HepG2 (cell line): Measurements from ENCODE around the gene ACTR6. TPM values are rescaled to one million over a fixed set of nuclear protein-coding genes. Genes with fewer than 3 reads are reported as not detected.

Experiments used
- ATAC-seq: fragments of 200-7000 bp; cut with Tn5 transposase; 3 replicates; pipeline ENCODE4 v1.9.1; 2020; ENCODE audit warnings: mild to moderate bottlenecking, moderate library complexity
- BruUV-seq: library from RNA; stranded (reverse); fragments of 400-500 nt; replicated peaks from 2 replicates; lab custom pipeline; 2021; lab: Mats Ljungman, UMichigan
- CTCF ChIA-PET: fragments of 300-600 bp; formaldehyde crosslinking; extraction: SDS; loops from one replicate; lab custom pipeline; 2021; ENCODE audit warnings: low total read pairs, inconsistent platforms, low intra/inter-chr PET ratio; lab: Yijun Ruan, JAX
- POLR2A ChIA-PET: fragments of 350-600 bp; sonication (Branson Sonifier 250); formaldehyde crosslinking; loops from one replicate; lab custom pipeline; 2020; ENCODE audit warnings: antibody characterized with exemption, inconsistent platforms; lab: Yijun Ruan, JAX
- DNase-seq: peaks from one replicate; pipeline ENCODE4 v3.0.0-alpha.2; 2015; ENCODE audit warnings: low spot score
- FAIRE-seq: peaks from 3 replicates; lab custom pipeline; 2011; peaks lifted over from hg19 to GRCh38; lab: Jason Lieb, UNC
- H2AFZ ChIP-seq: one replicate; pipeline ENCODE4 v1.6.1; 2011; ENCODE audit warnings: low read length, inconsistent platforms
- H3K27ac ChIP-seq: fragments of 300-600 bp; 3 replicates; pipeline ENCODE4 v1.8.0; 2011; ENCODE audit warnings: mixed run types, mild to moderate bottlenecking, mixed read lengths, low read length, inconsistent platforms; ENCODE audit not compliant: insufficient read depth; ENCODE audit errors: extremely low read length
- H3K27me3 ChIP-seq, 2 experiments: fragments of 200-600 bp in 1 of 2; 2 replicates in 1 of 2; 3 replicates in 1 of 2; pipeline versions ENCODE4 v1.6.0 to v1.8.0; 2011; ENCODE audit warnings: low read length in 2 of 2, mild to moderate bottlenecking in 2 of 2, moderate library complexity in 2 of 2, inconsistent platforms in 1 of 2; ENCODE audit not compliant: insufficient read depth in 2 of 2, control insufficient read depth in 1 of 2
- H3K36me3 ChIP-seq, 2 experiments: fragments of 200-600 bp in 1 of 2; replicated peaks in 1 of 2; 2 replicates in 1 of 2; 3 replicates in 1 of 2; pipeline versions ENCODE4 v1.5.1 to v1.8.0; 2011; ENCODE audit warnings: low read length in 2 of 2, inconsistent platforms in 1 of 2; ENCODE audit not compliant: insufficient read depth in 2 of 2, control insufficient read depth in 1 of 2
- H3K4me1 ChIP-seq: 2 replicates; pipeline ENCODE4 v1.5.1; 2012; ENCODE audit warnings: low read length, inconsistent platforms; ENCODE audit not compliant: insufficient read depth
- H3K4me2 ChIP-seq: 2 replicates; pipeline ENCODE4 v1.6.0; 2011; ENCODE audit warnings: low read depth, low read length, inconsistent platforms
- H3K4me3 ChIP-seq, 3 experiments: fragments of 200-600 bp in 1 of 3; sonication (generic), shearing (Covaris generic) in 1 of 3; replicated peaks in 1 of 3; 2 replicates each; pipeline ENCODE4 v1.5.1; 2011 to 2016; ENCODE audit warnings: low read length in 3 of 3, inconsistent platforms in 2 of 3, low read depth in 2 of 3, mild to moderate bottlenecking in 2 of 3, control low read depth in 1 of 3, mixed read lengths in 1 of 3; ENCODE audit not compliant: insufficient read depth in 1 of 3
- H3K79me2 ChIP-seq: one replicate; pipeline ENCODE4 v1.6.1; 2011; ENCODE audit warnings: low read length, inconsistent platforms; ENCODE audit not compliant: insufficient read depth
- H3K9ac ChIP-seq: 2 replicates; pipeline ENCODE4 v1.6.0; 2011; ENCODE audit warnings: mild to moderate bottlenecking, low read depth, low read length, inconsistent platforms; ENCODE audit not compliant: insufficient read depth
- H3K9me3 ChIP-seq: 2 replicates; pipeline ENCODE4 v1.5.1; 2012; ENCODE audit warnings: mild to moderate bottlenecking, low read length
- H4K20me1 ChIP-seq: 2 replicates; pipeline ENCODE4 v1.6.0; 2011; ENCODE audit warnings: inconsistent platforms, mild to moderate bottlenecking, low read length, moderate library complexity; ENCODE audit not compliant: insufficient read depth
- CENPT ChIP-seq: sonication (generic); formaldehyde crosslinking; IDR thresholded peaks from 2 replicates; pipeline ENCODE4 v1.8.0; 2022; ENCODE audit warnings: low read depth, mild to moderate bottlenecking, moderate library complexity, missing genetic modification reagents
- DPF2 ChIP-seq: sonication (generic); formaldehyde crosslinking; IDR thresholded peaks from 2 replicates; pipeline ENCODE4 v1.4.0; 2020; ENCODE audit warnings: mild to moderate bottlenecking, low read depth, missing genetic modification reagents, borderline replicate concordance
- EP300 ChIP-seq, 3 experiments: sonication (generic) in 1 of 3; formaldehyde crosslinking in 1 of 3; IDR thresholded peaks; 2 replicates each; pipeline versions ENCODE4 v1.5.1 to v1.6.1; 2011 to 2020; ENCODE audit warnings: low read depth in 2 of 3, low read length in 2 of 3, borderline replicate concordance in 1 of 3, improper control_type of control experiment in 1 of 3, mild to moderate bottlenecking in 1 of 3, missing genetic modification reagents in 1 of 3, moderate library complexity in 1 of 3
- FLYWCH1 ChIP-seq: sonication (generic); formaldehyde crosslinking; IDR thresholded peaks from 2 replicates; pipeline ENCODE4 v1.8.1; 2023; ENCODE audit warnings: mild to moderate bottlenecking, missing genetic modification reagents
- FOXA3 ChIP-seq: IDR thresholded peaks from 2 replicates; pipeline ENCODE4 v1.6.1; 2016; ENCODE audit warnings: missing genetic modification reagents, missing compliant biosample characterization
- GTF3A ChIP-seq: sonication (generic); formaldehyde crosslinking; conservative IDR thresholded peaks from 2 replicates; pipeline ENCODE4 v1.4.0; 2020; ENCODE audit warnings: mild to moderate bottlenecking, missing genetic modification reagents
- HNF4A ChIP-seq: sonication (generic); formaldehyde crosslinking; IDR thresholded peaks from 2 replicates; pipeline ENCODE4 v1.4.0; 2020; ENCODE audit warnings: missing genetic modification reagents
- MED13 ChIP-seq: sonication (generic); formaldehyde crosslinking; IDR thresholded peaks from 2 replicates; pipeline ENCODE4 v1.5.0; 2020; ENCODE audit warnings: missing genetic modification reagents
- RBM39 ChIP-seq: fragments of 200-400 bp; formaldehyde crosslinking; IDR thresholded peaks from one replicate; pipeline ENCODE4 v1.6.1; 2018; ENCODE audit warnings: antibody characterized with exemption, mild to moderate bottlenecking, low read depth, low read length; ENCODE audit not compliant: poor library complexity, severe bottlenecking
- SOX6 ChIP-seq, 2 experiments: fragments of 450-650 bp in 1 of 2; sonication (generic) in 1 of 2; formaldehyde crosslinking in 1 of 2; IDR thresholded peaks; 2 replicates each; pipeline versions ENCODE4 v1.4.0 to v1.6.1; 2017 to 2020; ENCODE audit warnings: antibody characterized with exemption in 1 of 2, mild to moderate bottlenecking in 1 of 2, missing genetic modification reagents in 1 of 2
- ZMYM2 ChIP-seq: sonication (generic); formaldehyde crosslinking; IDR thresholded peaks from 2 replicates; pipeline ENCODE4 v1.8.0; 2022; ENCODE audit warnings: mild to moderate bottlenecking, missing genetic modification reagents
- ZNF460 ChIP-seq: sonication (generic); formaldehyde crosslinking; IDR thresholded peaks from 2 replicates; pipeline ENCODE4 v1.5.1; 2020; ENCODE audit warnings: missing genetic modification reagents, mild to moderate bottlenecking, borderline replicate concordance
- ZNF547 ChIP-seq: sonication (generic); formaldehyde crosslinking; IDR thresholded peaks from 2 replicates; pipeline ENCODE4 v1.5.1; 2020; ENCODE audit warnings: mild to moderate bottlenecking, missing genetic modification reagents
- ZNF615 ChIP-seq: sonication (generic); formaldehyde crosslinking; IDR thresholded peaks from 2 replicates; pipeline ENCODE4 v1.5.0; 2020; ENCODE audit warnings: mild to moderate bottlenecking, missing genetic modification reagents, borderline replicate concordance
- ZSCAN29 ChIP-seq: sonication (generic); formaldehyde crosslinking; conservative IDR thresholded peaks from 2 replicates; pipeline ENCODE4 v1.4.0; 2020; ENCODE audit warnings: mild to moderate bottlenecking, missing genetic modification reagents
- WGBS: methylation state at CpG from one replicate; pipeline ENCODE4 v1.1.6; 2017; ENCODE audit warnings: low lambda C conversion rate; 5-methylcytosine and 5-hydroxymethylcytosine counted together
- in situ Hi-C: cut with HindIII; loops from 2 replicates; pipeline ENCODE4 v1.10.0; 2017; ENCODE audit warnings: low pct_unique_long_range_greater_than_20kb; ENCODE audit not compliant: extremely low pct_ligation_motif_present
- intact Hi-C: fragments of 100-400 bp; cut with micrococcal nuclease; formaldehyde crosslinking; loops from one replicate; pipeline ENCODE4 v1.10.0; 2022; ENCODE audit not compliant: unreplicated experiment
- polyA plus RNA-seq, 8 experiments: library from polyadenylated mRNA; depleted of rRNA in 3 of 8; stranded (reverse) in 7 of 8; unstranded in 1 of 8; fragments of >200 nt; fragmentation: Illumina TruSeq in 4 of 8; extraction: Trizol in 4 of 8; gene quantifications; 2 replicates each; pipeline versions ENCODE4 v1.2.1 to v1.2.3, GENCODE V29; 2011 to 2016; ENCODE audit warnings: low read depth in 4 of 8, missing spikeins in 1 of 8, mixed read lengths in 1 of 8; ENCODE audit not compliant: insufficient read depth in 1 of 8
- total RNA-seq, 5 experiments: library from RNA; depleted of rRNA; stranded (reverse); fragments of >200 nt; fragmentation: Illumina TruSeq; extraction: Trizol; gene quantifications; 2 replicates each; pipeline ENCODE4 v1.2.3, GENCODE V29; 2016; ENCODE audit warnings: low read depth in 1 of 5
- TF ChIP-seq, protein P1 (sequence below): sonication (generic); formaldehyde crosslinking; IDR thresholded peaks from 2 replicates; pipeline ENCODE4 v1.4.0; 2020; ENCODE audit warnings: missing genetic modification reagents
- TF ChIP-seq, protein P2 (sequence below): sonication (generic); formaldehyde crosslinking; IDR thresholded peaks from 2 replicates; pipeline ENCODE4 v1.4.0; 2020; ENCODE audit warnings: missing genetic modification reagents
- TF ChIP-seq, protein P3 (sequence below): sonication (generic); formaldehyde crosslinking; IDR thresholded peaks from 2 replicates; pipeline ENCODE4 v1.9.0; 2021; ENCODE audit warnings: missing genetic modification reagents, mild to moderate bottlenecking, borderline replicate concordance

The ACTR6 gene
- total and polyA plus RNA-seq, 2 of the 13 experiments (the other 11 are each of a cell fraction or from before 2014, with no cell fraction given): 12.9 to 22.4 TPM

GRCh38 chr12:100213016-100213891, 12.6 kb downstream of the ACTR6 start:
- peak; percentile 93 for ATAC-seq
- Histone ChIP-seq H4K20me1 (no peaks in the 10 kb centered on the region), H3K4me3 (no peak overlapping the region; a peak in 2 of 6 replicates), H3K4me2 (0 out of 2 replicates have a peak overlapping the region, but pooled peaks have one; percentile 21), H3K27me3 (no peaks in the 10 kb centered on the region), H3K9me3 (no peaks in the 10 kb centered on the region), H3K9ac (no peak overlapping the region), H3K4me1 (peaks cover 39% of the 10 kb centered on the region), H3K27ac (peak overlapping the region; percentile 61), H3K36me3 (peaks cover 5 to 38% of the 10 kb centered on the region in 2 experiments), H3K79me2 (no peaks in the 10 kb centered on the region), H2AFZ (no peak overlapping the region)
- WGBS: 46% methylated on average over 5 of the region's 5 CpGs
- intact Hi-C loops (no loop called here), in situ Hi-C loops (no loop called here)
- peak; percentile 52 for DNase-seq
- BruUV-seq: no TSS peak
- peak; percentile 77 for FAIRE-seq
- ChIA-PET CTCF (no interaction called here), POLR2A (interaction anchor here (1.2 to 1.6 kb wide), 2 partner anchors 11 to 12 kb away, joined by 3 to 4 read pairs; partner anchors contain the start of gene ACTR6)
- no peak for TF ChIP-seq CENPT (CRISPR knock-in tag)
- TF ChIP-seq, protein P1, sequence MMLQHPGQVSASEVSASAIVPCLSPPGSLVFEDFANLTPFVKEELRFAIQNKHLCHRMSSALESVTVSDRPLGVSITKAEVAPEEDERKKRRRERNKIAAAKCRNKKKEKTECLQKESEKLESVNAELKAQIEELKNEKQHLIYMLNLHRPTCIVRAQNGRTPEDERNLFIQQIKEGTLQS: no peak
- no peak for TF ChIP-seq ZNF547 (CRISPR knock-in tag)
- TF ChIP-seq GTF3A (CRISPR knock-in tag): no peak
- TF ChIP-seq ZNF460 (CRISPR knock-in tag): peak; percentile 64
- TF ChIP-seq ZSCAN29 (CRISPR knock-in tag): no peak
- no peak for TF ChIP-seq MED13 (CRISPR knock-in tag)
- no peak for TF ChIP-seq ZNF615 (CRISPR knock-in tag)
- peak; percentile 51; the same call in 1 of the 2 replicates for TF ChIP-seq HNF4A (CRISPR knock-in tag)
- TF ChIP-seq, protein P2, sequence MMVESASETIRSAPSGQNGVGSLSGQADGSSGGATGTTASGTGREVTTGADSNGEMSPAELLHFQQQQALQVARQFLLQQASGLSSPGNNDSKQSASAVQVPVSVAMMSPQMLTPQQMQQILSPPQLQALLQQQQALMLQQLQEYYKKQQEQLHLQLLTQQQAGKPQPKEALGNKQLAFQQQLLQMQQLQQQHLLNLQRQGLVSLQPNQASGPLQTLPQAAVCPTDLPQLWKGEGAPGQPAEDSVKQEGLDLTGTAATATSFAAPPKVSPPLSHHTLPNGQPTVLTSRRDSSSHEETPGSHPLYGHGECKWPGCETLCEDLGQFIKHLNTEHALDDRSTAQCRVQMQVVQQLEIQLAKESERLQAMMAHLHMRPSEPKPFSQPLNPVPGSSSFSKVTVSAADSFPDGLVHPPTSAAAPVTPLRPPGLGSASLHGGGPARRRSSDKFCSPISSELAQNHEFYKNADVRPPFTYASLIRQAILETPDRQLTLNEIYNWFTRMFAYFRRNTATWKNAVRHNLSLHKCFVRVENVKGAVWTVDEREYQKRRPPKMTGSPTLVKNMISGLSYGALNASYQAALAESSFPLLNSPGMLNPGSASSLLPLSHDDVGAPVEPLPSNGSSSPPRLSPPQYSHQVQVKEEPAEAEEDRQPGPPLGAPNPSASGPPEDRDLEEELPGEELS (CRISPR knock-in tag): peak; percentile 28; the same call in 1 of the 2 replicates
- TF ChIP-seq EP300 (IDR thresholded peaks at IDR 0.05; ENCODE audit: low read depth in 2 of 2, low read length in 2 of 2): peak in 1 of 2 experiments; percentile 64; a peak in 2 of 4 replicates
- TF ChIP-seq EP300 (CRISPR knock-in tag; IDR thresholded peaks at IDR 0.05; ENCODE audit: borderline replicate concordance): no peak
- TF ChIP-seq FOXA3 (CRISPR knock-in tag): no peak; the same call in 1 of the 2 replicates
- TF ChIP-seq RBM39: no peak
- TF ChIP-seq DPF2 (CRISPR knock-in tag): no peak
- TF ChIP-seq FLYWCH1 (CRISPR knock-in tag): no peak
- 0 out of 2 replicates have a peak, but pooled peaks have one; percentile 22 for TF ChIP-seq ZMYM2 (CRISPR knock-in tag)
- no peak for TF ChIP-seq SOX6 (IDR thresholded peaks at IDR 0.05)
- TF ChIP-seq SOX6 (CRISPR knock-in tag; IDR thresholded peaks at IDR 0.05): peak; percentile 14; the same call in 1 of the 2 replicates
- TF ChIP-seq, protein P3, sequence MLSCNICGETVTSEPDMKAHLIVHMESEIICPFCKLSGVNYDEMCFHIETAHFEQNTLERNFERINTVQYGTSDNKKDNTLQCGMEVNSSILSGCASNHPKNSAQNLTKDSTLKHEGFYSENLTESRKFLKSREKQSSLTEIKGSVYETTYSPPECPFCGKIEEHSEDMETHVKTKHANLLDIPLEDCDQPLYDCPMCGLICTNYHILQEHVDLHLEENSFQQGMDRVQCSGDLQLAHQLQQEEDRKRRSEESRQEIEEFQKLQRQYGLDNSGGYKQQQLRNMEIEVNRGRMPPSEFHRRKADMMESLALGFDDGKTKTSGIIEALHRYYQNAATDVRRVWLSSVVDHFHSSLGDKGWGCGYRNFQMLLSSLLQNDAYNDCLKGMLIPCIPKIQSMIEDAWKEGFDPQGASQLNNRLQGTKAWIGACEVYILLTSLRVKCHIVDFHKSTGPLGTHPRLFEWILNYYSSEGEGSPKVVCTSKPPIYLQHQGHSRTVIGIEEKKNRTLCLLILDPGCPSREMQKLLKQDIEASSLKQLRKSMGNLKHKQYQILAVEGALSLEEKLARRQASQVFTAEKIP (CRISPR knock-in tag): no peak
